Liver (tissue), 3 donors: ENCODE results near the gene ANXA9.

Experiments used
- CTCF ChIP-seq: fragments of 150-350 bp; IDR thresholded peaks from 2 replicates; pipeline ENCODE4 v1.5.1; 2017; ENCODE audit warnings: improper control_type of control experiment, low read depth, low read length; ENCODE audit not compliant: missing input control
- JUND ChIP-seq, 2 donors: IDR thresholded peaks; 2 replicates each; pipeline ENCODE4 v1.6.1; 2016; ENCODE audit warnings: antibody characterized with exemption in 2 of 2
- donor health status: healthy.
- donor health status: healthy.

DNA sequence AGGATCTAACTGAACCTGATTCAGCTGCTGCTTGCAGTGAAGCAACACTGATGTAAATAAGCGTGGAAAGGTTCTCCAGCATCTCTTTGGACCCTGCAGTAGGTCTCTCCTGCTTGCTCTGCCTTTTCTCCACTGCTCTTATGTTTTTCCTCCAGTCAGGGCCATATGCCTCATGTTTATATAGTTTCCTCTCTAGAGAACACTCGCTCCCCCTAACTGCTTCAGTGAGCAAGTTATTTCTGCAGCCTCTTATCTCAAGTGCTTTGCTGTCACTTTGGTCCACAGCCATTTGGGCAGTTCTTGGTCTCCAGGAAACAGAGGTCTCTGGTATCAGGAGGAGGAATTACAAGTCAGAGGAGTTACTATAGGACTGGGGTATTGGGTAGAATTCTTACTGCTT, 31.4 kb downstream of the ANXA9 start:
- TF ChIP-seq CTCF (no peak), JUND (IDR thresholded peaks at IDR 0.05) (no peak)
